Measurements from ENCODE around the gene CELA1.

DNA sequence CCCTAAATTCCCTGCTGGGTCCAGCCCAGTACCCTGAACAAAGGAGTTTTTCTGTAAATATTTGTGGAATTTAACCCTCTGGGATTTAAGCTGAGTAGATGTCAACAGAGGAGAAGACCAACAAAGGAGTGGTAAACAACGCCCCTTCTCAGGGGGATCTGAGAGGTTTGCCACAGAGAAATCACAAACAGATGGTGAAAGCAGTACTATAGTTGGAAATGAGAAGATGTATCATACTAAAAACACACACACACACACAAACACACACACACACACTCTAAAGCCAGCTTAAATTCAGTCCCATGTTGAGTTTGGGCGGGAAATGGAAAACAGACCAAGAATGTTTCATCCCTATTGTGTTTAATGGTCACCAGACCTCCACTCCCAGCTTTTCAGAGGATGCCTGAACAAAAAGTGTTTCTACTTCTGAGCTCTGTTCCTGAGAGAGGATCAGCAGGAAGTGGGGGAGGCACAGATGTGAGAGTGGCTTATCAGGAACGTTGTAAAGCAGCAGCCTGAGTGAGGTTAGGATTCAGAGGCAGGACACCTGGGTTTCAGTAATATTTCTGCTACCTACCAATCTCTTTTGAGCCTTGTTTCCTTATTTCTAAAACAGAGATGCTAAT lies 25.7 kb downstream of the CELA1 start:
- TF ChIP-seq, protein P1, sequence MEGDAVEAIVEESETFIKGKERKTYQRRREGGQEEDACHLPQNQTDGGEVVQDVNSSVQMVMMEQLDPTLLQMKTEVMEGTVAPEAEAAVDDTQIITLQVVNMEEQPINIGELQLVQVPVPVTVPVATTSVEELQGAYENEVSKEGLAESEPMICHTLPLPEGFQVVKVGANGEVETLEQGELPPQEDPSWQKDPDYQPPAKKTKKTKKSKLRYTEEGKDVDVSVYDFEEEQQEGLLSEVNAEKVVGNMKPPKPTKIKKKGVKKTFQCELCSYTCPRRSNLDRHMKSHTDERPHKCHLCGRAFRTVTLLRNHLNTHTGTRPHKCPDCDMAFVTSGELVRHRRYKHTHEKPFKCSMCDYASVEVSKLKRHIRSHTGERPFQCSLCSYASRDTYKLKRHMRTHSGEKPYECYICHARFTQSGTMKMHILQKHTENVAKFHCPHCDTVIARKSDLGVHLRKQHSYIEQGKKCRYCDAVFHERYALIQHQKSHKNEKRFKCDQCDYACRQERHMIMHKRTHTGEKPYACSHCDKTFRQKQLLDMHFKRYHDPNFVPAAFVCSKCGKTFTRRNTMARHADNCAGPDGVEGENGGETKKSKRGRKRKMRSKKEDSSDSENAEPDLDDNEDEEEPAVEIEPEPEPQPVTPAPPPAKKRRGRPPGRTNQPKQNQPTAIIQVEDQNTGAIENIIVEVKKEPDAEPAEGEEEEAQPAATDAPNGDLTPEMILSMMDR (conservative IDR thresholded peaks at IDR 0.05 in 1 of 2, IDR thresholded peaks at IDR 0.05 in 1 of 2; ENCODE audit: extremely low read depth in 1 of 2, insufficient read depth in 1 of 2, low read depth in 1 of 2, low read length in 2 of 2): no peak
- no peak for TF ChIP-seq EZH2 (IDR thresholded peaks at IDR 0.05; ENCODE audit: borderline replicate concordance, low read length)

Measured in mammary epithelial cell (primary cell).